ENCODE measurements around the gene MYH11.

Gene MYH11

DNA sequence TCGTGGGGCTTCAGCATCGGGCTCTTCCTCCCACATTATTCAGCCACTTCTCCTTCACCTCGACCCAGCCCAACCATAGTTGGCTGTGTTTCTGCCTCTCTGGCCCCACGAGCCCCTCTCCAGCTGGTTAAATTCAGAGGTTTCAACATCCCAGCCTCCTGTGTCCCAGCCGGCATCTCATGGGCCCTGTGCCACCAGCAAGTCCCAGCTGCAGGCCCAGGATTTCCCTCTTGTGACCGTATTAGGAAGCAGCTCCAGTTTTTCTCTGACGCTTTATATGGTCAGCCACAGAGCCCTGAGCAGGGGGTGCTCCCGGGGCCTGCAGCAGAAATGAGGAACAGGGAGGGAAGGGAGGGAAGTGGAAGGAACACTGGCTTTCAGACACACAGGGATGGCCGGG, 27.4 kb downstream of the MYH11 start:
- H3K4me1 Mint-ChIP-seq = peaks cover 21% of the 10 kb centered on the region
- no peak overlapping the region for H3K27ac Mint-ChIP-seq
- H3K27me3 Mint-ChIP-seq (ENCODE audit: low read depth, poor library complexity) = peaks cover 13% of the 10 kb centered on the region
- no peaks in the 10 kb centered on the region for H3K9me3 Mint-ChIP-seq
- no peaks in the 10 kb centered on the region for H3K36me3 Mint-ChIP-seq (ENCODE audit: low read depth)
- TF ChIP-seq, protein P1, sequence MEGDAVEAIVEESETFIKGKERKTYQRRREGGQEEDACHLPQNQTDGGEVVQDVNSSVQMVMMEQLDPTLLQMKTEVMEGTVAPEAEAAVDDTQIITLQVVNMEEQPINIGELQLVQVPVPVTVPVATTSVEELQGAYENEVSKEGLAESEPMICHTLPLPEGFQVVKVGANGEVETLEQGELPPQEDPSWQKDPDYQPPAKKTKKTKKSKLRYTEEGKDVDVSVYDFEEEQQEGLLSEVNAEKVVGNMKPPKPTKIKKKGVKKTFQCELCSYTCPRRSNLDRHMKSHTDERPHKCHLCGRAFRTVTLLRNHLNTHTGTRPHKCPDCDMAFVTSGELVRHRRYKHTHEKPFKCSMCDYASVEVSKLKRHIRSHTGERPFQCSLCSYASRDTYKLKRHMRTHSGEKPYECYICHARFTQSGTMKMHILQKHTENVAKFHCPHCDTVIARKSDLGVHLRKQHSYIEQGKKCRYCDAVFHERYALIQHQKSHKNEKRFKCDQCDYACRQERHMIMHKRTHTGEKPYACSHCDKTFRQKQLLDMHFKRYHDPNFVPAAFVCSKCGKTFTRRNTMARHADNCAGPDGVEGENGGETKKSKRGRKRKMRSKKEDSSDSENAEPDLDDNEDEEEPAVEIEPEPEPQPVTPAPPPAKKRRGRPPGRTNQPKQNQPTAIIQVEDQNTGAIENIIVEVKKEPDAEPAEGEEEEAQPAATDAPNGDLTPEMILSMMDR (IDR thresholded peaks at IDR 0.05) = no peak
- DNase-seq = no peak
- no peak overlapping the region for H3K4me3 Mint-ChIP-seq

DNA sequence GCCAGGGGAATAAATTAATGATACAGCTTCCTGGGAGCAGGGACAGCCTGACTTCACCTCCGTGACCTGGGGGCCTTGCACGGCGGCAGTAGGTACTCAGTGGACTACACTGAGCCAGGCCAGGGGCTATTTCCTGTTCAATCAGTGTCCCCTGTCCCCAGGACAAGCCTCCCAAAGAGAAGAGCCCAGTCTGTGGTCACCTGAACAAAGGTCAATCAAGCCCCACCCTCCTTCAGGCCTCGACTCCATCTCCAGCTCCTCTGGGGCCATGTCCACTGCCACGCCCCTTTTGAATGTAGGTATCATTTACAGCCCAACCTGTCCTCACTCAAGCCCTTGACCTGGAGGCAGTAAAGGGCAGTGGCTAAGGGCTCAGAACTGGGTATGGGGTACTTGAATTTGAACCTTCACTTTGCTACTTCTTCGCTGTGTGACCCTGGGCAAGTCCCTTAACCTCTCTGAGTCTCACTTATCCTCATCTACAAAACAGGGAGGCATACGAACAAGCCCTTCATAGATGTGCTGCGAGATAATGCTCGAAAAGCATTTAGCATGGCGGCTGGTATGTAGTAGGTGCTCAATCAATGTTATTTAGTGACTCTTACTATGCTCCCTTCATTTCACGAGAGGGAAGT, 29.0 kb downstream of the MYH11 start:
- Mint-ChIP-seq H3K27me3 (ENCODE audit: low read depth, poor library complexity) (peaks cover 13% of the 10 kb centered on the region), H3K4me3 (no peak overlapping the region), H3K9me3 (no peaks in the 10 kb centered on the region), H3K27ac (no peak overlapping the region), H3K4me1 (peaks cover 23% of the 10 kb centered on the region), H3K36me3 (ENCODE audit: low read depth) (no peaks in the 10 kb centered on the region)
- TF ChIP-seq, protein P1 (IDR thresholded peaks at IDR 0.05) = no peak
- DNase-seq = no peak

DNA sequence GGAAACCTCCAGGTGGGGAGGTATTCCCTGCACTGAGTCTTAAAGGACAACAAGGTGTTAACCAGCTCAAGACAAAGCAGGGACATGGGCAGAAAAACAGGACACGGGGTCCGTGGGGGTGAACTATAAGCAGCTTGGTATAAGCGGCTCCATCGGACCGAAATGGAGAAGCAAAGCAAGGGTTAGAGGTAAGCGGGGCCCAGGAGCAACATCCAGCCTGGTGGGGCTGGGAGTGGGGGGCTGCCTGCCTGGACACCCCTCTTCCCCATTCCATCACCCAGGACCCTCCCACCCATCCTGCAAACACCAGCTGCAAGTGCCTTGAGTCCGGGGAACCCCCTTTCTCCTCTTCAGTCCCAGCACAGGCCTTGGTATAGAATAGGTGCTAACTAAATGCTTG, 29.5 kb downstream of the MYH11 start:
- Mint-ChIP-seq H3K36me3 (ENCODE audit: low read depth) (no peaks in the 10 kb centered on the region), H3K27ac (no peak overlapping the region), H3K4me3 (no peak overlapping the region), H3K27me3 (ENCODE audit: low read depth, poor library complexity) (peaks cover 13% of the 10 kb centered on the region), H3K9me3 (no peaks in the 10 kb centered on the region), H3K4me1 (peaks cover 23% of the 10 kb centered on the region)
- DNase-seq = no peak
- TF ChIP-seq, protein P1 (IDR thresholded peaks at IDR 0.05) = no peak

- no peak for DNase-seq
- no peaks in the 10 kb centered on the region for H3K36me3 Mint-ChIP-seq (ENCODE audit: low read depth)
- H3K4me1 Mint-ChIP-seq = peaks cover 23% of the 10 kb centered on the region
- H3K9me3 Mint-ChIP-seq = no peaks in the 10 kb centered on the region
- H3K4me3 Mint-ChIP-seq = no peak overlapping the region
- H3K27me3 Mint-ChIP-seq (ENCODE audit: low read depth, poor library complexity) = peaks cover 13% of the 10 kb centered on the region
- H3K27ac Mint-ChIP-seq = no peak overlapping the region
- TF ChIP-seq, protein P1 (IDR thresholded peaks at IDR 0.05) = no peak
Measured at GRCh38 chr16:15825750-15826305, 31.0 kb downstream of the MYH11 start.

- Mint-ChIP-seq H3K27me3 (ENCODE audit: low read depth, poor library complexity) (peaks cover 13% of the 10 kb centered on the region), H3K27ac (no peak overlapping the region)
- no peak for DNase-seq
Measured at GRCh38 chr16:15822957-15823356, 33.9 kb downstream of the MYH11 start.

More at GRCh38 chr16:15822957-15823356, 33.9 kb downstream of the MYH11 start:
- TF ChIP-seq, protein P1 (IDR thresholded peaks at IDR 0.05) = no peak
- Mint-ChIP-seq H3K9me3 (peaks cover 15% of the 10 kb centered on the region), H3K4me1 (peaks cover 19% of the 10 kb centered on the region), H3K4me3 (no peak overlapping the region), H3K36me3 (ENCODE audit: low read depth) (no peaks in the 10 kb centered on the region)

Measured in nephron progenitor cell (in vitro differentiated cells).